Posterior vena cava (tissue), 2 donors: ENCODE measurements around the gene PKP3. TPM values are rescaled to one million over a fixed set of nuclear protein-coding genes. Genes with fewer than 3 reads are reported as not detected.
"Not testable (repeated sequence)": the region's sequence is repeated elsewhere in the genome, so short reads cannot be mapped to it uniquely, and the experiment has no call there.

Experiments used
- DNase-seq: peaks from one replicate; pipeline ENCODE4 v3.0.0-alpha.2; 2020; ENCODE audit warnings: low spot score
- intact Hi-C, 2 donors: fragments of 100-400 bp; cut with DNase I; formaldehyde crosslinking; loops; one replicate each; pipeline versions ENCODE4 v1.14.1 to v1.14.2; 2022 to 2023
- total RNA-seq, 2 donors: library from RNA; stranded (reverse); fragmentation: NEBNext Ultra II Directional; extraction: Animal tissue kit (Norgen Biotek cat#: 25700); gene quantifications; one replicate each; pipeline ENCODE4 v1.2.1, GENCODE V29; 2021
- donor health status: DM: yes; HTN: yes; CAD: no.
- donor health status: DM: yes; HTN: yes; CAD: no.

Gene PKP3
- total RNA-seq, 2 donors from 2014 or later, result 0.10 TPM; not detected in 1

GRCh38 chr11:404551-405264, 10.7 kb downstream of the PKP3 start:
- intact Hi-C loops, result no loop called here
- DNase-seq, result no peak

- DNase-seq, result no peak
- intact Hi-C loops, result no loop called here
These were observed 11.4 kb downstream of the PKP3 start for GRCh38 chr11:405323-405953.

GRCh38 chr11:405954-406795, 12.2 kb downstream of the PKP3 start:
- DNase-seq, result peak; percentile 82
- intact Hi-C loops, result no loop called here

- intact Hi-C loops, result no loop called here
- peak; percentile 95 for DNase-seq
These were observed 13.0 kb downstream of the PKP3 start for GRCh38 chr11:406796-407650.

- peak; percentile 83 for DNase-seq
- intact Hi-C loops, result no loop called here
These were observed 13.7 kb downstream of the PKP3 start for GRCh38 chr11:407651-408123.

GRCh38 chr11:408154-409007, 14.4 kb downstream of the PKP3 start:
- intact Hi-C loops, result no loop called here
- no peak for DNase-seq

GRCh38 chr11:409008-409599, 15.1 kb downstream of the PKP3 start:
- DNase-seq, result no peak
- intact Hi-C loops, result no loop called here

- no peak for DNase-seq
- intact Hi-C loops, result no loop called here
These were observed 15.8 kb downstream of the PKP3 start for GRCh38 chr11:409600-410483.

- DNase-seq, result not testable (repeated sequence)
These were observed 16.7 kb downstream of the PKP3 start for GRCh38 chr11:410711-411110.

GRCh38 chr11:411520-411919, 17.5 kb downstream of the PKP3 start:
- DNase-seq, intact Hi-C loops: not testable (repeated sequence)

More at GRCh38 chr11:410711-411110, 16.7 kb downstream of the PKP3 start:
- intact Hi-C loops, result not testable (repeated sequence)

- no peak for DNase-seq
These were observed 18.7 kb downstream of the PKP3 start for GRCh38 chr11:412641-413119.

GRCh38 chr11:413120-414081, 19.4 kb downstream of the PKP3 start:
- DNase-seq, result no peak
- intact Hi-C loops, result no loop called here

More at GRCh38 chr11:412641-413119, 18.7 kb downstream of the PKP3 start:
- intact Hi-C loops, result no loop called here

- no peak for DNase-seq
- intact Hi-C loops, result no loop called here
These were observed 20.4 kb downstream of the PKP3 start for GRCh38 chr11:414318-414857.

- intact Hi-C loops, result no loop called here
- DNase-seq, result no peak
These were observed 21.6 kb downstream of the PKP3 start for GRCh38 chr11:415640-416041.

GRCh38 chr11:416051-416756, 22.2 kb downstream of the PKP3 start:
- intact Hi-C loops, result no loop called here
- DNase-seq, result no peak
